Fibroblast of gingiva (primary cell): ENCODE data around the gene STIL.
"Not testable (repeated sequence)": the region's sequence is repeated elsewhere in the genome, so short reads cannot be mapped to it uniquely, and the experiment has no call there.

Experiments used
- DNase-seq: peaks from one replicate; pipeline ENCODE4 v3.0.0-alpha.2; 2011; ENCODE audit warnings: low read depth

The STIL gene

DNA sequence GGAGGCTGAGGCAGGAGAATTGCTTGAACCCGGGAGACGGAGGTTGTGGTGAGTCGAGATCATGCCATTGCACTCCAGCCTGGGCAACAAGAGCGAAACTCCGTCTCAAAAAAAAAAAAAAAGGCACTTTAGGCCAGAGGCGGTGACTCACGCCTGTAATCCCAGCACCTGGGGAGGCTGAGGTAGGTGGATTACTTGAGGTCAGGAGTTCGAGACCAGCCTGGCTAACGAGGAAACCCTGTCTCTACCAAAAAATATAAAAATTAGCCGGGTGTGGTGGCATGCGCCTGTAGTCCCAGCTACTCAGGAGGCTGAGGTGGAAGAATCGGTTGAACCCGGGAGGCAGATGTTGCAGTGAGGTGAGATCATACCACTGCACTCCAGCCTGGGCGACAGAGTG lies 6.0 kb upstream of the STIL start:
- DNase-seq = not testable (repeated sequence)

DNA sequence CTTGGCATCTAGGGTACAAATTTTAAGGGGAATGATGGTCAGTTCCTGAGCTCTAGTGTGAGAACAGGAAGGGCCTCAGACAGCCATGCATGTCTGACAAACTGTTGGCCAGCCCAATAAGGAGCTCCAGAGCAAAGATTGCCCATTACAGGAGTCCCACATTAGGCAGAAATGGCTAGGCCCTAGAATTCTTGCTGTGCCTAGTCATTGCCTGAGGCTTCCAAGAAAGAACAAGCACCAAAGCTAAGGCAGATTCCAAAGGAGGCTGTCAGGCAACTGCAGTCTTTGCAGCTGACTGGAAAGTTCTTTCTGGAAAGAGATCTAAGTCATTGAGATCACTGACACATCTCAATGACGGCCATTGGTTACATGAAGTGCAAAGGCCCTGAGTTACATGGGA lies 3.9 kb upstream of the STIL start:
- peak; percentile 58 for DNase-seq

DNA sequence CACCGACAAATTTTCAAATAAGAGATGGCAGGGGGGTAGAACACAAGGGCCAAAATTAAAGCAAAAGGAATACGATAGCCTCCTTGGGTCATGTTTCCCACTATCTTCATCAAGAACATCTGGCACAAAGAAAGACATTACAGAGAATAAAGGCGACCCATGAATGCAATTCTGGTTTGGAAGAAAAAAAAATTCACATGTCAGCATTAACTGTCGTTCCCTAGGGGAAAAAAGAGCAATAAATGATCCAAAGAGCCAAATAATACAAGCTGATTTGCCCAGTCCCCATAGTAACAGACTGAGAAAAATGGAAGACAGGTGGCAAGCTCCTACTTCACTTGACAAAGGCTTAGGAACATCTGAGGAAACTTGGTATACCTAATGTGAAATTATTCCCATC lies 4.5 kb downstream of the STIL start:
- no peak for DNase-seq

GRCh38 chr1:47302472-47302871 lies 11.5 kb downstream of the STIL start:
- DNase-seq = no peak

- DNase-seq = no peak
Measured at GRCh38 chr1:47298025-47298699, 15.8 kb downstream of the STIL start.

- DNase-seq = no peak
Measured at GRCh38 chr1:47295579-47295978, 18.4 kb downstream of the STIL start.

GRCh38 chr1:47294863-47295262 lies 19.1 kb downstream of the STIL start:
- not testable (repeated sequence) for DNase-seq

DNA sequence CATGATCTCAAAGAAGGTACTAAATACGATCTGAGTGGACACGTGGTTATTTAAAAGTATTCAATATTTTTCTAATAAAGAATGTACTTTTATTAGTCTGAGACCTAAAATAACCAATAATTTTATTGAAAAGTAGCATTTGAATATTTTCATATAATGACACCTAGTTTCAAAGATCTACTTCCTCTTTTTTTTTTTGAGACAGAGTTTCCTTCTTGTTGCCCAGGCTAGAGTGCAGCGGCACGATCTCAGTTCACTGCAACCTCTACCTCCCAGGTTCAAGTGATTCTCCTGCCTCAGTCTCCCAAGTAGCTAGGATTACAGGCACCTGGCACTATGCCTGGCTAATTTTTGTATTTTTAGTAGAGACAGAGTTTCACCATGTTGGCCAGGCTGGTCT lies 25.8 kb downstream of the STIL start:
- DNase-seq = not testable (repeated sequence)

DNA sequence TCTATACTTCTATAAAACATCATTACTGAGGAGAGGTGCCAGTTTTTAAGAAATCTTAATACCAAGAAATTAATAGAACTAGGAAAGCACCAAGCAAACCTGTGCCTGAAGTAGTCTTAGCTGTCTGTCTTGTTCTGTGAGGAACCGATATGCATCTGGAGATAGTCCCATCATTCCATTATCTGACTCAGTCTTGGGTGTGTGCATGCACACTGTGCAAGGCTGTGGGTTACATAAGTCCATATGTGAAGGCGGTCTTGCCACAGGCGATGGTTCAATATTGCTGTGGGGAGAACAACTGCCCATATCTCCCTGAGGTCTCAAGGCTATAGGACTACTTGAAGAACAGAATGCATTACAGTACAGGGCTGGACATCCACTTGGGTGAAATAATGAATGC lies 33.8 kb downstream of the STIL start:
- peak; percentile 11 for DNase-seq

- DNase-seq = no peak
Measured at GRCh38 chr1:47276850-47277249, 37.1 kb downstream of the STIL start.

- DNase-seq = not testable (repeated sequence)
Measured at GRCh38 chr1:47275811-47276210, 38.1 kb downstream of the STIL start.

- not testable (repeated sequence) for DNase-seq
Measured at GRCh38 chr1:47265529-47265928, 48.4 kb downstream of the STIL start.

DNA sequence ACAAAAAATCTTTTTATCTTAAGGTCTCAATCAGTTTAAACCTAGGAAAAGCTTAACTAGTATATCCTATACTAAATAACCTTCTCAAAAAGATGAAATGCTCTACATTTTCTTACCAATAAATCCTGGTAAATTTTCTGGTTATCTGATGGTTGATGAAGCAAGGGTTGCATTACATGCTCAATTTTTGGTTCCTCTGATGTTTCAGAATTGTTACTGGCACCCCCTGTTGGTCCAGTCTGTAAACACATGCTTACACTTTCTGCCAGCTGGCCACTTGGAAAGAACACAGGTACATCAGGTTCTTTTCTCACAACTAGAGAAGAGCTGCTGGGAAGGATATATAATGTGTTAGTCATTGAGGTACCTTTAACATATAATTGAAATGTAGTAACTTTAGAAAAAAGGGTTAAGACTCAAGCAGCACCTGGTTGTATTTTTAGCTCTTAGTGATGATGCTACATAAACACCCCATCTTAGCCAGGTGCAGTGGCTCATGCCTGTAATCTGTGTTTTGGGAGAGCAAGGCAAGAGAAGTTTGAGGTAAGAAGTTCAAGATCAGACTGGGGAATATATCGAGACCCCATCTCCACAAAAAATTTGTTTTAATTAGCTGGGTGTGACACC lies 51.0 kb downstream of the STIL start:
- DNase-seq = peak; percentile 19

- no peak for DNase-seq
Measured at GRCh38 chr1:47257224-47257623, 56.7 kb downstream of the STIL start.

GRCh38 chr1:47252795-47253194 lies 61.2 kb downstream of the STIL start:
- no peak for DNase-seq

DNA sequence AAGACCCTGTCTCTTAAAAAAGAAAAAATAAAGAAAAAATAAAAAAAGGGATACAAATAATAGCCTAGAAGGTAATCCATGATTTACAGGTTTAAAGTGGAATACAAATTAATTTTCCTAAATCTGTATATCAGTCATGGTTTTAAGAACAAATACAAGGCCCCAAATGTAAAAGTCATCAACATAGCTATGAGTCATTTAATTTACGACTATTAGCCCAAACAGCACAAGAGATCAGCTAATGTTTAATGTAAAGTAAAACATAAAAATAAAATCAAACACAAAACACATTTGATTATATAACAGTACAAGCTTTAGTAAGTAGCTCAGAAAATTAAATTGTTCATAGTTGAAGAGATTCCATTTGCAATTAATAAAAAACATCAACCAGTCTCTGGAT lies 61.6 kb downstream of the STIL start:
- DNase-seq = no peak

- DNase-seq = no peak
Measured at GRCh38 chr1:47249755-47250154, 64.2 kb downstream of the STIL start.

DNA sequence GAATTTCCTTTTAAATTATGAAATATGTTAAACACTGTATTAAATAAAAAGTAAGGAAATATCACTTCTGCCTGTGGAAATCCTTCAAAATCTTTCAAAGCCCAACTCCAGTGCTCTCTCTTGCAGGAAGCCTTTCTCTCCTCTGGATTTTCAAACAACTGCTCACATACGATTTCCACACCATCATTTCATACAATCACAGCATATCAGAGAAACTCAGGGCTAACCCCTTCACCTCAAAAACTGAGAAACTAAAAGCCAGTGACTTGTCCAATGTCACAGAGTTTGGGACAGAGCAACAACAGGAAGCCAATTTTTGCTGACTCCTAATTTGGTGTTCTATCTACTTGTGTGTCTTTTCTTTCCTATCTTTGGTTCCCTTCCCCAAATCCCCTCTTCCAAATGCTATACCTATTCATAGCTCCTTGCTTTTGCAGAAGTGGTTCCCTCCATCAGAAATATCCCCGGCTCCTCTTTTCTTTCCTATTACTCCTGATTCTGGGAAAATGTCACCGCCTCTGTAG lies 69.5 kb downstream of the STIL start:
- no peak for DNase-seq

DNA sequence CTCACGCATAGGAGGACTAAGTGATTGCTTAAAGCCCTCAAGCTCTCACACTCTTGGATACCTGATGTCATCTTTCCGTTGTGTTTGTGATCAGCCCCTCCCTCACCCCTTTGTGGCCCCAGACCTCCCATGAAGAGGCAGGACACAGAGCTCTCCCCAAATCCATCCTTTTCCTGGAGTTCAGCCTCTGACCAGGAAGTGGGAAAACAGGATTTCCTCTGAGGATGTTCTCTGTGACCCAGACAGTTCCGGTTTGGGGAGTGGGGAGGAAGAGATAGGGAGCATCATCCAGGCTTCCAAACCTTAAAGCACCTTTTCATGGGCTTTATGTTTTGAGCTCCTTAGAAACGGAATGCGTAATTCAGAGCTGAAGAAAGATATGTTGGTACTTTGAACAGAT lies 70.0 kb downstream of the STIL start:
- no peak for DNase-seq

DNA sequence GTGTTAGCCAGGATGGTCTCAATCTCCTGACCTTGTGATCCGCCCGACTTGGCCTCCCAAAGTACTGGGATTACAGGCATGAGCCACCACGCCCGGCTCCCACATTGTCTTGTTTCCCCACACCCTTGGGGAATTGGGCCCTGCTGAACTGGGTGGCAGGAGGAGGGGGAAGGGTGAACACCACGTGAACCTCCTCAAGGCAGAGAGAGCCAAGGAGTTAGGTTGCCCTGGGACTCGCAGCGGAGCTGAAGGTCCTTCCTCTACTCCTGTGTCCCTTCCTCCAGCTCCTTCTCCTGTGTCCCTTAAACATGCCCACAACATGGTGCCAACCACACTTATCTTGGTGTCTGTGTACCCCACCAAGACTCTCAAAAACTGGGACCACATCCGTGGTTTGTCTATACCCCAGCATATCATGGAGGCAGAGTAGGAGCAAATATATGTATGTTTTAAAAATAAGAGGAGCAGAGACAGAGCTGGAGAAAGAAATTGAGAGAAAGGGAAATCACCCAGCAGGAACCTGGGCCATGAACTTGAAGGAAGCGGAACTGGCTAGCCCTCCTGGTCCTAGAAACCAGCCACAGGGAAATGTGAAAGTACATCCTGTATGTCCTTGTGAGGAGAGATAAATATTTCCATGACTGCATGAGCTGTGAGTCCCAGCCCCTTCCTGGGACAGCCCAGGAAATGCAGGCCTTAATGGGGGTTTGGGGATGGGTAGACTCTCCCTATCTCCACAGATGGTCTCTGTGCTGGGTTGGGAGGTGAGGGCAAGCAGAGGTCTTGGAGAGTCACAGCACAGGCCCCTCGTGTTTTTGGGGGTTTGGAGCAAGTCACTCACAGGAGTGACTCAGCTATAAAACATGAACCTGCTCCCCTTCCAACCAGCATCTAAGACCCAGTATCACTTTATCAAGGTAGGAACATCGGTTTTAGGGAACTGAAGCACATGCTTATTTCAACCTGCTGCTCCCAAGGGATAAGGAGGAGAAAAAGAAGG lies 72.5 kb downstream of the STIL start:
- DNase-seq = no peak

DNA sequence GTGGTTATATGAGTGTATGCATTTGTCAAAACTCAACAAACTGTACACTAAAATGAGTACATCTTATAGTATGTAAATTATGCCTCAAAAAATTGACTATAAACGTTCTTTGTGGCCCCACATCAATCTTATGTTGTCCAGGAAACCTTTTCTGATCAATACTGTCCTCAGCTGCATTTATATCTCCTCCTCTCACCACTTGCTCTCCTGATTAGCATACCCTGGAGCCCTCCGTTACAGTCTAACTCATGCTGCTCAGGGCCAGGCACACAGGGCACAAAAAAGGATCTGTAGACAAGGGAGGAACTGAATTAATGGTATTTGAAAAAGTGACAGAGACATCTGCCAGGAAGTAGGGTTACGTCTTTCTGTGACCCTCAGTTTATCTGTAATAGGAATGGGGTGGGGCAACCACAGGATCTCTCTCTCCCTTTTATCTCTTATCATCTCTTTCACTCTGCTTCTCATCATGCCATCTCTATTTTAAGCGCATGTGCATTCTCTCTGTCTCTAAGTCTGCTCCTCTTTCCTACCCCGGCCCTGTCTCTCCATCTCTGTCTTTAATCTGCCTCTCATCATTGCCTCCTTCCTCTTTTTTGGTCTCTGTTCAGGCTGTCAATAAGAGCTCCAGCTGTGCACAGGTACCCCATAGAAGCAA lies 74.9 kb downstream of the STIL start:
- no peak for DNase-seq

DNA sequence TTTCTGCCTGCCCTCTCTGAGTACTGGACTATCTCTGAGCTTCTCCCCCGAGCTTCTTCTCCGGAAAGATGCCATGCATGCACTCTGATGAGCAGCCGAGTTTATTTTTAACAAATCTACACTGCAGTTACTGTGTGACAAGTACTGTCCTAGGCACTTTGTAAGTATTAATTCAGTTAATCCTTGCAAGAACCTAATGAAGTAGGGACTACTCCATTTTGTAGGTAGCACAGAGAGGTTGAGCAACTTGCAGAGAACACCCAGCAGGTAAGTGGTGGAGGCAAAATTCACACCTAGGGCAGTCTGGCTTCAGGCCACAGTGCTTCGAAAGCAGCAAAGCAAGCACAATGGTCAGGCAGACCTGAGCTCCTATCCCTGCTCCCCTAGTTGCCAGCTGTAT lies 78.1 kb downstream of the STIL start:
- DNase-seq = no peak
